SK-N-SH (cell line): ENCODE measurements around the gene SCN7A.

ENCODE experiments used
- CHD2 ChIP-seq: fragments of 150-350 bp; IDR thresholded peaks from 2 replicates; pipeline ENCODE4 v1.6.1; 2018; ENCODE audit warnings: low read length; ENCODE audit not compliant: partially characterized antibody
- ELF1 ChIP-seq: IDR thresholded peaks from 2 replicates; pipeline ENCODE4 v1.4.0; 2012
- EP300 ChIP-seq, 2 experiments: IDR thresholded peaks; 2 replicates each; pipeline versions ENCODE4 v1.4.0 to v1.6.1; 2012; ENCODE audit warnings: borderline replicate concordance in 1 of 2, low read depth in 1 of 2, low read length in 1 of 2
- EZH2phosphoT487 ChIP-seq: fragments of 200-600 bp; sonication (generic); IDR thresholded peaks from 2 replicates; pipeline ENCODE4 v1.6.1; 2017; ENCODE audit warnings: low read depth, mixed run types, mild to moderate bottlenecking, antibody characterized with exemption, moderate library complexity, borderline replicate concordance
- MEF2A ChIP-seq: IDR thresholded peaks from 2 replicates; pipeline ENCODE4 v1.4.0; 2012; ENCODE audit warnings: low read depth, borderline replicate concordance
- MXI1 ChIP-seq: IDR thresholded peaks from 2 replicates; pipeline ENCODE4 v1.6.1; 2012; ENCODE audit warnings: mild to moderate bottlenecking, low read depth, low read length, improper control_type of control experiment
- NRF1 ChIP-seq: IDR thresholded peaks from 2 replicates; pipeline ENCODE4 v1.6.1; 2012; ENCODE audit warnings: low read depth, mild to moderate bottlenecking, low read length
- RFX5 ChIP-seq: IDR thresholded peaks from 2 replicates; pipeline ENCODE4 v1.6.1; 2012; ENCODE audit warnings: mild to moderate bottlenecking, improper control_type of control experiment, low read length
- SMC3 ChIP-seq: IDR thresholded peaks from 2 replicates; pipeline ENCODE4 v1.6.1; 2012; ENCODE audit warnings: low read depth, low read length, improper control_type of control experiment
- YY1 ChIP-seq: IDR thresholded peaks from 2 replicates; pipeline ENCODE4 v1.4.0; 2012; ENCODE audit warnings: low read depth, mild to moderate bottlenecking
- TF ChIP-seq, protein P1 (sequence below): fragments of 200-600 bp; sonication (generic); IDR thresholded peaks from 2 replicates; pipeline ENCODE4 v1.6.1; 2017; ENCODE audit warnings: antibody characterized with exemption, mild to moderate bottlenecking, moderate library complexity
- TF ChIP-seq, protein P2 (sequence below): fragments of 150-350 bp; IDR thresholded peaks from 2 replicates; pipeline ENCODE4 v1.6.1; 2017; ENCODE audit warnings: antibody characterized with exemption, low read length, low read depth, borderline replicate concordance
- TF ChIP-seq, protein P3 (sequence below): IDR thresholded peaks from 2 replicates; pipeline ENCODE4 v1.4.0; 2012; ENCODE audit warnings: low read depth, borderline replicate concordance
- TF ChIP-seq, protein P4 (sequence below): IDR thresholded peaks from 2 replicates; pipeline ENCODE4 v1.4.0; 2012; ENCODE audit warnings: low read depth

DNA sequence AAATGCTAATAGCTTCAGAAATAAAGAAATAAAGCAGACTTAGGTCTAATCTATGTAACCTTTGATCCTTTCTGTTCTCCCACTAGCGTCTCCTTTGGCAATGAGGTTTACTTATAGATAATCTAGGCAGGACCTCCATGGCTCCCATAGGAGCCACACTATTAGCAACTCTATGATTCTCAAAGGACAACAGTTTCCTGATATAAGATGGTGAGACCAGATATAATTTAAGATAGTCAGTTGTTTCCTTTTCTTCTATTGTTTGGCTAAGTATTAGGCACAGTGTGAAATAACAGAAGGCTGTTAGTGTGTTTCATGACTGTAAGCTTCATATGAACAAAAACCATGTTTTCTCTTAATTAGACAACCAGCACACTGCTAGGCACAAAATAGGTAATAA lies 59.6 kb downstream of the SCN7A start:
- TF ChIP-seq, protein P1, sequence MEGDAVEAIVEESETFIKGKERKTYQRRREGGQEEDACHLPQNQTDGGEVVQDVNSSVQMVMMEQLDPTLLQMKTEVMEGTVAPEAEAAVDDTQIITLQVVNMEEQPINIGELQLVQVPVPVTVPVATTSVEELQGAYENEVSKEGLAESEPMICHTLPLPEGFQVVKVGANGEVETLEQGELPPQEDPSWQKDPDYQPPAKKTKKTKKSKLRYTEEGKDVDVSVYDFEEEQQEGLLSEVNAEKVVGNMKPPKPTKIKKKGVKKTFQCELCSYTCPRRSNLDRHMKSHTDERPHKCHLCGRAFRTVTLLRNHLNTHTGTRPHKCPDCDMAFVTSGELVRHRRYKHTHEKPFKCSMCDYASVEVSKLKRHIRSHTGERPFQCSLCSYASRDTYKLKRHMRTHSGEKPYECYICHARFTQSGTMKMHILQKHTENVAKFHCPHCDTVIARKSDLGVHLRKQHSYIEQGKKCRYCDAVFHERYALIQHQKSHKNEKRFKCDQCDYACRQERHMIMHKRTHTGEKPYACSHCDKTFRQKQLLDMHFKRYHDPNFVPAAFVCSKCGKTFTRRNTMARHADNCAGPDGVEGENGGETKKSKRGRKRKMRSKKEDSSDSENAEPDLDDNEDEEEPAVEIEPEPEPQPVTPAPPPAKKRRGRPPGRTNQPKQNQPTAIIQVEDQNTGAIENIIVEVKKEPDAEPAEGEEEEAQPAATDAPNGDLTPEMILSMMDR, result no peak
- TF ChIP-seq EP300 (IDR thresholded peaks at IDR 0.05; ENCODE audit: borderline replicate concordance in 1 of 2, low read depth in 1 of 2, low read length in 1 of 2), result no peak
- no peak for TF ChIP-seq EZH2phosphoT487
- TF ChIP-seq, protein P2, sequence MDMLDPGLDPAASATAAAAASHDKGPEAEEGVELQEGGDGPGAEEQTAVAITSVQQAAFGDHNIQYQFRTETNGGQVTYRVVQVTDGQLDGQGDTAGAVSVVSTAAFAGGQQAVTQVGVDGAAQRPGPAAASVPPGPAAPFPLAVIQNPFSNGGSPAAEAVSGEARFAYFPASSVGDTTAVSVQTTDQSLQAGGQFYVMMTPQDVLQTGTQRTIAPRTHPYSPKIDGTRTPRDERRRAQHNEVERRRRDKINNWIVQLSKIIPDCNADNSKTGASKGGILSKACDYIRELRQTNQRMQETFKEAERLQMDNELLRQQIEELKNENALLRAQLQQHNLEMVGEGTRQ, result no peak
- no peak for TF ChIP-seq SMC3
- TF ChIP-seq, protein P3, sequence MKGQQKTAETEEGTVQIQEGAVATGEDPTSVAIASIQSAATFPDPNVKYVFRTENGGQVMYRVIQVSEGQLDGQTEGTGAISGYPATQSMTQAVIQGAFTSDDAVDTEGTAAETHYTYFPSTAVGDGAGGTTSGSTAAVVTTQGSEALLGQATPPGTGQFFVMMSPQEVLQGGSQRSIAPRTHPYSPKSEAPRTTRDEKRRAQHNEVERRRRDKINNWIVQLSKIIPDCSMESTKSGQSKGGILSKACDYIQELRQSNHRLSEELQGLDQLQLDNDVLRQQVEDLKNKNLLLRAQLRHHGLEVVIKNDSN, result no peak
- TF ChIP-seq MXI1, result no peak
- no peak for TF ChIP-seq YY1
- TF ChIP-seq RFX5, result no peak
- TF ChIP-seq CHD2, result no peak
- TF ChIP-seq, protein P4, sequence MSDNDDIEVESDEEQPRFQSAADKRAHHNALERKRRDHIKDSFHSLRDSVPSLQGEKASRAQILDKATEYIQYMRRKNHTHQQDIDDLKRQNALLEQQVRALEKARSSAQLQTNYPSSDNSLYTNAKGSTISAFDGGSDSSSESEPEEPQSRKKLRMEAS, result no peak
- TF ChIP-seq MEF2A, result no peak
- no peak for TF ChIP-seq ELF1
- TF ChIP-seq NRF1, result no peak
